ENCODE measurements around the gene FBXW11. TPM values are rescaled to one million over a fixed set of nuclear protein-coding genes. Genes with fewer than 3 reads are reported as not detected.

The FBXW11 gene
- total and polyA plus RNA-seq, 2 donors (not counting 1 experiment from before 2014, with no cell fraction given), result 19.7 to 62.4 TPM

DNA sequence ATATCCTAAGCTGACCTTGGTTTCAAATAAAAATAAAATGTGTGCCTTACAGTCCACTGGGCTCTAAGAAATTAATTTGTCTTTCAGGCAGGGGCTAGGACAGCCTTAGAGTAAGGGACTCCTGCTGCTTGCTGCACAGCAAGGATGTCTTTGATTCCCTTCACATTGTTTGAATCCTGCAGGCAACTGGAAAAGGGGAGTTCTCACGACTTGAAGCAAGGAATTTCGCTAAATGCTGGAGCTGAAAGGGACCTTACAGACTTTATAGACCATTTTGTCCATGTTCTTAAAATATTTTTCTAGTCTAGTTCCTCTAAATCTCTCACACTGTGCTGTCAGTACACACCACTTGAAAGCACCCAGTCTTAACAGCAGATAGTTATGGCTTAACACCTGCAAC, 35.6 kb downstream of the FBXW11 start:
- no peak for TF ChIP-seq CTCF (IDR thresholded peaks at IDR 0.05)
- TF ChIP-seq EZH2 (IDR thresholded peaks at IDR 0.05; ENCODE audit: borderline replicate concordance, insufficient read depth, low read depth, low read length, poor library complexity, severe bottlenecking), result no peak
- POLR2A ChIA-PET, result no interaction called here
- 94% methylated on average over 2 of the region's 2 CpGs for WGBS (ENCODE audit: insufficient coverage)
- Histone ChIP-seq H3K36me3 (replicated peaks in 1 of 2; ENCODE audit: control extremely low read depth in 1 of 2, control insufficient read depth in 1 of 2, extremely low read depth in 1 of 2, insufficient read depth in 2 of 2, low read length in 1 of 2) (peaks cover 0 to 2% of the 10 kb centered on the region in 2 experiments), H3K27ac (ENCODE audit: low read length in 2 of 2) (peak overlapping the region in 1 of 2 donors; percentile 77), H3K79me2 (ENCODE audit: control insufficient read depth, insufficient read depth, low read length) (peaks cover 99% of the 10 kb centered on the region), H4K20me1 (ENCODE audit: control insufficient read depth, insufficient read depth, low read length, poor library complexity, severe bottlenecking) (peaks cover 15% of the 10 kb centered on the region), H3K9me3 (ENCODE audit: control extremely low read depth in 1 of 3, control insufficient read depth in 2 of 3, insufficient read depth in 1 of 3, low read length in 2 of 3) (peaks cover 4 to 14% (median 10%) of the 10 kb centered on the region in 3 donors), H3K4me2 (replicated peaks; ENCODE audit: low read depth, low read length, poor library complexity, severe bottlenecking) (no peak overlapping the region), H3K4me1 (ENCODE audit: control insufficient read depth in 2 of 2, insufficient read depth in 2 of 2, low read length in 2 of 2) (peaks cover 62 to 65% of the 10 kb centered on the region in 2 donors), H3K4me3 (ENCODE audit: control extremely low read depth in 1 of 5, extremely low read depth in 1 of 5, insufficient read depth in 1 of 5, low read depth in 2 of 5, low read length in 4 of 5) (no peak overlapping the region), H3K27me3 (replicated peaks in 1 of 4; ENCODE audit: control extremely low read depth in 1 of 4, control insufficient read depth in 3 of 4, insufficient read depth in 4 of 4, low read length in 3 of 4) (no peaks in the 10 kb centered on the region), H2AFZ (ENCODE audit: insufficient read depth, low read depth, low read length, poor library complexity, severe bottlenecking) (no peak overlapping the region), H3K9ac (ENCODE audit: low read length) (no peak overlapping the region)
- CTCF ChIA-PET, result interaction anchor here (1.4 kb wide), 1 partner anchor 59 kb away, joined by 5 read pairs; no protein-coding TSS in a partner anchor
- no peaks in the 10 kb centered on the region for H3K27me3 Mint-ChIP-seq
- DNase-seq (no peak), ATAC-seq (ENCODE audit: low read depth) (no peak)
- intact Hi-C loops (cut with micrococcal nuclease), result no loop called here
- H3K4me1 Mint-ChIP-seq, result peaks cover 72% of the 10 kb centered on the region
- H3K4me3 Mint-ChIP-seq, result no peak overlapping the region
- peak overlapping the region; percentile 26 for H3K27ac Mint-ChIP-seq
- H3K9me3 Mint-ChIP-seq (ENCODE audit: insufficient read depth), result no peaks in the 10 kb centered on the region

DNA sequence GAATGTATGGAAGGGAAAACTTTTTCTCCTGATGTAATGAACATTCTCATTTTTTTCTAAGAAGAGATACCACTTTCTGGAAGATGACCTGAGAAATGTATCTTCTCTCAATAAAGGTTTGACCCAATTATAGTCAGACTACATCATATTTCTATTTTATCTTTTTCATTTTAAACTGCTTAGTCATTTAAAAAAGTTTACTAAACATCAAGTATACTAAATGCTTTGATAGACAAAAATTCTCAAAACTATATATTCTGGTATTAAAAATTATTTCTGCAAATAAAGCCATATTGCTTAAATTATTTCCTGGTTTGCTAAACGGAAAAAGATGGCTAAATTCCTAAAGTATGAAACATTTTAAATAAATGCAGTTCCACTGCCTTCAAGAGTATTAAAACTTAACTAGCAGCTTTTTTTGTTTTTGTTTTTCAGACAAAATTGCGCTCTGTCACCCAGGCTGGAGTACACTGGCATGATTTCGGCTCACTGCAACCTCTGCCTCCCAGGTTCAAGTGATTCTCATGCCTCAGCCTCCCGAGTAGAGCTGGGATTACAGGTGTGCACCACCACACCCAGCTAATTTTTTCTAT, 37.1 kb downstream of the FBXW11 start:
- H3K4me1 Mint-ChIP-seq, result peaks cover 66% of the 10 kb centered on the region
- H3K4me3 ChIP-seq (ENCODE audit: control extremely low read depth in 1 of 5, extremely low read depth in 1 of 5, insufficient read depth in 1 of 5, low read depth in 2 of 5, low read length in 4 of 5), result no peak overlapping the region

More for the DNA sequence above, 37.1 kb downstream of the FBXW11 start:
- H3K4me3 Mint-ChIP-seq, result no peak overlapping the region
- no peak for DNase-seq
- H2AFZ ChIP-seq (ENCODE audit: insufficient read depth, low read depth, low read length, poor library complexity, severe bottlenecking), result no peak overlapping the region
- H3K9me3 Mint-ChIP-seq (ENCODE audit: insufficient read depth), result no peaks in the 10 kb centered on the region
- peak overlapping the region; percentile 43 to 77 for H3K27ac ChIP-seq (ENCODE audit: low read length in 2 of 2)
- H3K4me1 ChIP-seq (ENCODE audit: control insufficient read depth in 2 of 2, insufficient read depth in 2 of 2, low read length in 2 of 2), result peaks cover 55 to 64% of the 10 kb centered on the region in 2 donors
- H3K9ac ChIP-seq (ENCODE audit: low read length), result no peak overlapping the region
- TF ChIP-seq EZH2 (IDR thresholded peaks at IDR 0.05; ENCODE audit: borderline replicate concordance, insufficient read depth, low read depth, low read length, poor library complexity, severe bottlenecking) (no peak), CTCF (IDR thresholded peaks at IDR 0.05) (no peak)
- H3K27me3 Mint-ChIP-seq, result no peaks in the 10 kb centered on the region
- no peak overlapping the region for H3K4me2 ChIP-seq (replicated peaks; ENCODE audit: low read depth, low read length, poor library complexity, severe bottlenecking)
- H3K9me3 ChIP-seq (ENCODE audit: control extremely low read depth in 1 of 3, control insufficient read depth in 2 of 3, insufficient read depth in 1 of 3, low read length in 2 of 3), result peaks cover 4 to 17% (median 10%) of the 10 kb centered on the region in 3 donors
- ChIA-PET CTCF (interaction anchor here (1.4 kb wide), 1 partner anchor 58 kb away, joined by 5 read pairs; no protein-coding TSS in a partner anchor), POLR2A (no interaction called here)
- H3K79me2 ChIP-seq (ENCODE audit: control insufficient read depth, insufficient read depth, low read length), result peaks cover 99% of the 10 kb centered on the region
- intact Hi-C loops (cut with micrococcal nuclease), result loop anchor here (5.0 to 10.0 kb wide), 2 partner anchors 33 to 55 kb away; no protein-coding TSS in a partner anchor
- no peaks in the 10 kb centered on the region for H3K27me3 ChIP-seq (replicated peaks in 1 of 4; ENCODE audit: control extremely low read depth in 1 of 4, control insufficient read depth in 3 of 4, insufficient read depth in 4 of 4, low read length in 3 of 4)
- peaks cover 15% of the 10 kb centered on the region for H4K20me1 ChIP-seq (ENCODE audit: control insufficient read depth, insufficient read depth, low read length, poor library complexity, severe bottlenecking)
- WGBS (ENCODE audit: insufficient coverage), result 95% methylated on average over 2 of the region's 4 CpGs
- no peak for ATAC-seq (ENCODE audit: low read depth)
- H3K27ac Mint-ChIP-seq, result peak overlapping the region; percentile 83
- peaks cover 0 to 2% of the 10 kb centered on the region in 2 experiments for H3K36me3 ChIP-seq (replicated peaks in 1 of 2; ENCODE audit: control extremely low read depth in 1 of 2, control insufficient read depth in 1 of 2, extremely low read depth in 1 of 2, insufficient read depth in 2 of 2, low read length in 1 of 2)
